MCF 10A (cell line): Measurements from ENCODE around the gene CIBAR2. TPM values are rescaled to one million over a fixed set of nuclear protein-coding genes. Genes with fewer than 3 reads are reported as not detected.

Source experiments
- total RNA-seq: library from RNA; stranded (reverse); gene quantifications from 2 replicates; pipeline ENCODE4 v1.2.3, GENCODE V29; 2022

CIBAR2 gene
- total RNA-seq, 1 experiment from 2014 or later, result not detected

Other genes starting within 250 kb of the CIBAR2 start
- 46.3 and 54.5 TPM in 2 replicates for gene ZDHHC7, start 100.9 kb downstream of the CIBAR2 start, total RNA-seq
- gene KIAA0513, start 84.7 kb downstream of the CIBAR2 start, total RNA-seq, result 4.2 and 4.9 TPM in 2 replicates